Measurements from ENCODE around the gene OR10Z1.

OR10Z1 gene, protein sequence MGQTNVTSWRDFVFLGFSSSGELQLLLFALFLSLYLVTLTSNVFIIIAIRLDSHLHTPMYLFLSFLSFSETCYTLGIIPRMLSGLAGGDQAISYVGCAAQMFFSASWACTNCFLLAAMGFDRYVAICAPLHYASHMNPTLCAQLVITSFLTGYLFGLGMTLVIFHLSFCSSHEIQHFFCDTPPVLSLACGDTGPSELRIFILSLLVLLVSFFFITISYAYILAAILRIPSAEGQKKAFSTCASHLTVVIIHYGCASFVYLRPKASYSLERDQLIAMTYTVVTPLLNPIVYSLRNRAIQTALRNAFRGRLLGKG

DNA sequence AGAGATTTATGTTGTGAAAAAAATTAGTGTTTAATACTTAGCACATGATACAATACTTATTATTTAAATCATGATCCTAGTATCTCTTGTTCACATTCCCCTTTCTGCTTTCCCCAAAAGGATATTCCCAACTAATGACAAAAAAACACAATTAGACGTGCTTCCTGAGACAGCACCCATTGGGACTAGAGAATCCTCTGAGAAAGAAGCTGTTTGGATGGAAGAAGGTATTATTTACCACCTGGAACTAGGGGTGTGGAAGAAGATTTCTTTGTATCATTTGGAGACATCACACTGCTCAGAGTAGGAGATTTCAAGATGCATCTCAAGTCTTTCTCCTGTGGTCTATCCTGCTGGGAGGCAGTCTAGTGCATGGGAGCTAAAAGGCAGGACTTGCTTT is at the start of gene OR10Z1:
OR10Z1 (plus strand) TSS at position 301 of the 400 bp plus-strand sequence. CDS start 1,171 bp downstream, outside the sequence.
- no peak for DNase-seq (ENCODE audit: low spot score)

- DNase-seq (ENCODE audit: low spot score): no peak
These were observed 45.4 kb upstream of the OR10Z1 start for GRCh38 chr1:158559696-158560095.

DNA sequence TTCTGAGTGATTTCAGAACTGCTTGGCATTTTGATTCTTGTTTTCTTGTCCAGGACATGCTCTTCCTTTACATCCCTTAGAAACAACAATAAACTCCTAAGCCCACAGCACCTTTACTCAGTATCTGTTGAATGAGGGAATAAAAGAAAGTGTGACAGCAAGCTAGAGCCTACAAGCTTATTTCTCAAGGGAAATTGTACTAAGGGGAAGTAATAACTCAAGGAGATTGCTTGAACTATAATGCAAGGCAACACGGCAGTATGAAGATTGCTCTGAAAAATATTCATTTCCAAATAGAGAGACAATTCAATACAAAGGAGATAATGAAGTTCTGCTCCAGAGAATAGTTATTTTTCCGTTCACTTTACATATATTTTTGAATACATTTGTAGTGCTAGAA is 41.2 kb upstream of the OR10Z1 start:
- no peak for DNase-seq (ENCODE audit: low spot score)

- no peak for DNase-seq (ENCODE audit: low spot score)
These were observed 40.5 kb upstream of the OR10Z1 start for GRCh38 chr1:158564608-158565007.

- no peak for DNase-seq (ENCODE audit: low spot score)
These were observed 34.6 kb upstream of the OR10Z1 start, which contains the start of gene OR6P1 for GRCh38 chr1:158570480-158570879. Gene OR6P1, minus strand, starts transcription at chr1:158570580. Its CDS starts 6,976 bp downstream, at chr1:158563604.

DNA sequence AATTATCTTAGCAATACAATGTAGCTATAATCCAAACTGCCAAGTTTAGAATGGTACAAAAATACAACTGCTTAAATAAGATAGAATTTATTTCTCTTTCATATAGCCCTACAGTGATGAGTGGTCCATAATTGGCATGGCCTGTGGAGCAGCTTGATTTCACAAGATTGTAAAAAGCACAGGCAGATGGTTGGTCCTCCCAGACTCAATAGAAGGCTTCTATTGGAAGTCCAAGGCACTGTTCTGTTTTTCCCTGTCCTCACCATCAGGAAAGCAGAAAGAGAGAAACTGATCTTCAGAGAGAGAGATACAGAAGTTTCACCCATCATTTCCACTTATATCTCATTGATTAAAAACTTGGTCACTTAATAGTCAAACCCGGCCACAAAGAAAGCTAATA is 32.8 kb upstream of the OR10Z1 start:
- no peak for DNase-seq (ENCODE audit: low spot score)

DNA sequence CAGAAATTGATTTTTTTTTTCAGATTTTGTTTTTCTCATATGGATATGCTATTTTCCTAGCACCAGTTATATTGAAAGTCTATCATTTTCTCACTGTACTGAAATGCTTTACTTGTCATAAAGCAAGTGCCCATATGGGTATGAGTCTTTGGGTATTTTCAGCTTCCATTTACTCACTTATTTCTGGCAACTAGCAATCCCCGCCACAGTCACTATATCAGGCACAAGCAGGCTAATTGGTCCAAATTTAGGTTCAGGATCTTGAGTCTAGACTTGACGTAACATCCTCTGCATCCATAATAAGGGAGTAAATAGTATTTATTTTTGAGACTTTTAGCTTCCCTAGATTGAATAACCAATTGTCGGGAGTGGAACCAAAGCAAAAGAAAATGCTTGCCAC is 27.5 kb upstream of the OR10Z1 start:
- no peak for DNase-seq (ENCODE audit: low spot score)

- no peak for DNase-seq (ENCODE audit: low spot score)
These were observed 25.3 kb upstream of the OR10Z1 start, which contains the start of gene OR10X1 for GRCh38 chr1:158579733-158580132. Gene OR10X1, minus strand, starts transcription at chr1:158579899. Its CDS starts 0 bp downstream, at chr1:158579899.

- DNase-seq (ENCODE audit: low spot score): no peak
These were observed 21.1 kb upstream of the OR10Z1 start for GRCh38 chr1:158583962-158584361.

- DNase-seq (ENCODE audit: low spot score): no peak
These were observed 18.1 kb upstream of the OR10Z1 start for GRCh38 chr1:158586942-158587341.

DNA sequence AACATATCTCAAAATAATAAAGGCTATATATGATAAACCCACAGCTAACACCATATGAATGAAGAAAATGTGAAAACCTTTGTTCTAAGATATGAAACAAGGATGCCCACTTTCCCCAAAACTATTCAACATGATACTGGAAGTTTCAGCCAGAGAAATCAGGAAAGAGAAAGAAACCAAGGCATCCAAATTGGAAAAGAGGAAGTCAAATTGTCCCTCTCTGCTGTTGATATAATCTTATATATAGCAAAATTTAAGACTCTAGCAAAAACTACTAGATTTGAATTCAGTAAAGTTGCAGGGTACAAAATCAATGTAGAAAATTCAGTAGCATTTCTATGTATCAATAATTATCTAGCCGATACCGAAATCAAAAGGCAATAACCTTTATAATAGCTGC is 4.3 kb upstream of the OR10Z1 start:
- DNase-seq (ENCODE audit: low spot score): no peak

DNA sequence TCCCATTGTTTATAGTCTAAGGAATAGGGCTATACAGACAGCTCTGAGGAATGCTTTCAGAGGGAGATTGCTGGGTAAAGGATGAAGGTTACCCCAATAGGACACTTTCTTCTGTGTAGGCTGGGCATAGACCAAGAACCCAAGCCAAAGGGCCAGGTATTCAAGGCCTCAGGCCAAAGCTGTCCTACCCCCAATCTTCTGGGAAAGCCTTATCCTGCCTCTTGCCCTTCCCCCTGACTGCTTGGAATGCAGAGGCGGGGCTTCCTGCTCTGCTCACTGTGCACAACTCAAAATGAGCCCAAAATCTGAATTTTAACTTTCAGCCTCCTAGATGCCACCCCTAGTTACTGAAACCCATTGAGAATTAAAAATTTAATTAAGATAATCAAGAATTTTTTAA is 2.2 kb downstream of the OR10Z1 start:
- DNase-seq (ENCODE audit: low spot score): no peak

DNA sequence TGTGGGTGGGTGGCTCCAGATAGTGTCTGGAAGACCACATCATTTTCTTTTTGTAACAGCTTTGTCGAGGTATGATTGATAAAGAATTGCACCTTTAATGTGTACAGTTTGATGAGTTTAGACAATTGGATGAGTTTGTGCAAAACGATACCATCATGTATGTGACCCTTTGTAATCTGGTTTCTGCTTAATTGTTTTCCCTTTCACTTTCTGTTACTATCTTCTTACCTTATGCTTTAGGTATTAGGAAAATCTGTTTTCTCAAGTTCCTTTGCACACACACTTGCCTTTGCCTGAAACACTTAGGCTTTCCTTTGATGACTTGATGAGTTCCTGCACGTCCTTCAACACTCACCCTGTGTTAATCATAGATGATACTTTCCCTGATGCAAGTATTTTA is 6.8 kb downstream of the OR10Z1 start:
- DNase-seq (ENCODE audit: low spot score): no peak

- no peak for DNase-seq (ENCODE audit: low spot score)
These were observed 8.7 kb downstream of the OR10Z1 start for GRCh38 chr1:158613764-158614163.

GRCh38 chr1:158638146-158638545 is 33.1 kb downstream of the OR10Z1 start:
- DNase-seq (ENCODE audit: low spot score): no peak

DNA sequence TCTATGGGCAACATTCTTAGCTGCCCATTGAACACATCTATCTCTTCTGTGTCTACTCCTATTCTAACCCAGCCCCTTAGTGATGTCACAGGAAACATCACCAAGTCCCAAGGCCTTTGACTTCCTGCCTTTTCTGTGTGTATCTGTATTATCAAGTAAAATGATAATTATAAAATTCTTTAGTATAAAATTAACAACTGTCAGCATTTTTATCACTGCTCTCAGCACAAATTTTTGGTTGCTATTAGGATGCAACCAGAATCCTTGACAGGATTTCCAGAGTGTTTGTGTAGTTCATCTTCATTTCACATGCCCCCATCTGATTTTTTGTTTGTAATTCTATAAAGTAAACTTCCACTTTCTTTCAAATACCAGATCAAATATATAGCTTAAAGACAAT is 33.8 kb downstream of the OR10Z1 start:
- no peak for DNase-seq (ENCODE audit: low spot score)

DNA sequence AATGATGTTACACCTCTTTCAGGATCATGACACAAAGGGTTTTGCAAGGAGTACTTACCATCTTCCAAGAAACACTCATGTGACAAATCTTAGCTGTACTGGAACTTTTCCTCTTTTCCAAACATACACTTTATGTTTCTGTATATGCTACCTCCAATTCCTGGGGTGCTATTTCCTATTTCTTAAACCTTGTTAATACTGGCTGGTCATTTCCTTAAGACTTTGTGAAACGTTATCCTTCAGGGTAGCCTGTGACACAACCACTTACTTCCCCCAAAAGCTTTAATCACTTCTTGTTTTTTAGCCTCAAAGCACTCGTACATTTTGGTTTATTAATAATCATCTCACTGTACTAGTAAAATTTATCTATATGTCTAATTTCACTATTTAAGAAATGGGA is 39.4 kb downstream of the OR10Z1 start:
- no peak for DNase-seq (ENCODE audit: low spot score)

- no peak for DNase-seq (ENCODE audit: low spot score)
These were observed 41.4 kb downstream of the OR10Z1 start for GRCh38 chr1:158646465-158646864.

DNA sequence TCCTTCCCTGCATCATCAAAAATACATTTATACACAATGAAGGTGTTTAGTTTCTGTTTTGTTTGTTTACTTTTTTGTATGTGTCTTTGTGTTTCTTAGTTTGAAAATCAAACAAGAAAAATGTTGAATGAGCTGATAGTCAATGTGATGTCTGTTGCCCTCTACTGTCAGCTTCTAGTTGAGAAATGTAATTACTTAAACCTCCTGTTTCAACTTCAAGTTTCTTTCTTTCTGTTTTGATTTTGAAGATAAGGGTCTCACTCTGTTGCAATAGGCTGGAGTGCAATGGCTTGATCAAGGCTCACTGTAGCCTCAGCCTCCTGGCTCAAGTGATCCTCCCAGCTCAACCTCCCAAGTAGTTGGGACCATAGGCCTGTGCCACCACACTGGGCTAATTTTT is 44.0 kb downstream of the OR10Z1 start:
- no peak for DNase-seq (ENCODE audit: low spot score)

- no peak for DNase-seq (ENCODE audit: low spot score)
These were observed 47.8 kb downstream of the OR10Z1 start for GRCh38 chr1:158652721-158653334.

- DNase-seq (ENCODE audit: low spot score): no peak
These were observed 49.0 kb downstream of the OR10Z1 start for GRCh38 chr1:158654086-158654485.

DNA sequence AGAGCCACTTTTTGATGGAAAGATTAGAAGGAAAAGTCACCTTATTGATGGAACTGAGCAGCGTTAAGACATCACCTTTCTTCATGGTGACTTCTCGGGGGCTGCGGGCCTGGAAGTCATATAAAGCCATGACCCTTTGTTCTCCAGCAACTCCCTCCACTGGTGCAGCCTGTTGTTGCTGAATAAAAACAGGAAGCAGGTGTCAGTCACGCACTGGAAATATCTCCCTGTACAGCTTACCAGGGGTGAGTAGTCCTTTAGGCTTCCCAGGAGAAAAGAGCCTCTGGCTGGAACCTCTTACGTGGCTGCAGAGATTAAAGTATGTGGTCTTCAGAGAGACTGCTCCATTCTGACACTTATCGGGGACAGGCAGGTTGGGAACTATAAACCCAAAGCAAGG is 49.5 kb downstream of the OR10Z1 start:
- no peak for DNase-seq (ENCODE audit: low spot score)
